ENCODE measurements around the gene CXXC5. TPM values are rescaled to one million over a fixed set of nuclear protein-coding genes. Genes with fewer than 3 reads are reported as not detected.

Gene CXXC5
- total RNA-seq, 1 donor from 2014 or later: 88.2 TPM

GRCh38 chr5:139680368-139681111, 32.4 kb downstream of the CXXC5 start:
- H3K4me1 Mint-ChIP-seq (ENCODE audit: low read depth): peaks cover 17% of the 10 kb centered on the region
- no peak for DNase-seq (ENCODE audit: low spot score, unreplicated experiment)
- no peak for TF ChIP-seq CTCF (IDR thresholded peaks at IDR 0.05; ENCODE audit: unreplicated experiment)
- no peak overlapping the region for H3K4me3 Mint-ChIP-seq (ENCODE audit: low read depth)
- no peaks in the 10 kb centered on the region for H3K27me3 Mint-ChIP-seq
- H3K27ac Mint-ChIP-seq: no peak overlapping the region
- no peaks in the 10 kb centered on the region for H3K9me3 Mint-ChIP-seq (ENCODE audit: low read depth)
- H3K36me3 Mint-ChIP-seq (ENCODE audit: insufficient read depth): peaks cover 13% of the 10 kb centered on the region

- H3K4me1 Mint-ChIP-seq (ENCODE audit: low read depth): peaks cover 22% of the 10 kb centered on the region
- no peaks in the 10 kb centered on the region for H3K27me3 Mint-ChIP-seq
- no peak for DNase-seq (ENCODE audit: low spot score, unreplicated experiment)
- H3K27ac Mint-ChIP-seq: no peak overlapping the region
- peaks cover 17% of the 10 kb centered on the region for H3K36me3 Mint-ChIP-seq (ENCODE audit: insufficient read depth)
- H3K9me3 Mint-ChIP-seq (ENCODE audit: low read depth): no peaks in the 10 kb centered on the region
- H3K4me3 Mint-ChIP-seq (ENCODE audit: low read depth): no peak overlapping the region
- TF ChIP-seq CTCF (IDR thresholded peaks at IDR 0.05; ENCODE audit: unreplicated experiment): no peak
These were observed 32.9 kb downstream of the CXXC5 start for GRCh38 chr5:139681112-139681458.

- Mint-ChIP-seq H3K4me1 (ENCODE audit: low read depth) (peaks cover 25% of the 10 kb centered on the region), H3K4me3 (ENCODE audit: low read depth) (no peak overlapping the region), H3K36me3 (ENCODE audit: insufficient read depth) (peaks cover 18% of the 10 kb centered on the region), H3K27ac (no peak overlapping the region), H3K27me3 (no peaks in the 10 kb centered on the region), H3K9me3 (ENCODE audit: low read depth) (no peaks in the 10 kb centered on the region)
- no peak for DNase-seq (ENCODE audit: low spot score, unreplicated experiment)
- TF ChIP-seq CTCF (IDR thresholded peaks at IDR 0.05; ENCODE audit: unreplicated experiment): no peak
These were observed 33.3 kb downstream of the CXXC5 start for GRCh38 chr5:139681466-139681865.

- DNase-seq (ENCODE audit: low spot score, unreplicated experiment): no peak
- H3K4me1 Mint-ChIP-seq (ENCODE audit: low read depth): peaks cover 23% of the 10 kb centered on the region
- H3K36me3 Mint-ChIP-seq (ENCODE audit: insufficient read depth): peaks cover 20% of the 10 kb centered on the region
- H3K4me3 Mint-ChIP-seq (ENCODE audit: low read depth): no peak overlapping the region
- peak overlapping the region; percentile 92 for H3K27ac Mint-ChIP-seq
- H3K27me3 Mint-ChIP-seq: no peaks in the 10 kb centered on the region
- H3K9me3 Mint-ChIP-seq (ENCODE audit: low read depth): no peaks in the 10 kb centered on the region
- no peak for TF ChIP-seq CTCF (IDR thresholded peaks at IDR 0.05; ENCODE audit: unreplicated experiment)
These were observed 34.1 kb downstream of the CXXC5 start for GRCh38 chr5:139682016-139682975.
